Heart left ventricle (tissue), 16 donors: ENCODE data around the gene SULT4A1. TPM values are rescaled to one million over a fixed set of nuclear protein-coding genes. Genes with fewer than 3 reads are reported as not detected.

ENCODE experiments used
- ATAC-seq, 4 donors: fragments of 200-7000 bp; cut with Tn5 transposase; one replicate each; pipeline ENCODE4 v1.9.1; 2020 to 2022; ENCODE audit warnings: moderate library complexity in 4 of 4, mild to moderate bottlenecking in 3 of 4, moderate number of reproducible peaks in 1 of 4
- DNase-seq, 5 donors: peaks; one replicate each; pipeline ENCODE4 v3.0.0-alpha.2; 2020
- H3K27ac ChIP-seq, 12 donors: fragments of 200-600 bp; sonication (generic) in 4 of 12; one replicate each; pipeline versions ENCODE4 v1.5.0 to v1.8.0; 2016 to 2022; ENCODE audit warnings: mild to moderate bottlenecking in 2 of 12
- H3K27me3 ChIP-seq, 9 donors: fragments of 200-600 bp; sonication (generic) in 2 of 9; one replicate each; pipeline versions ENCODE4 v1.5.1 to v1.8.0; 2016 to 2022; ENCODE audit warnings: mild to moderate bottlenecking in 3 of 9
- H3K36me3 ChIP-seq, 9 donors: fragments of 200-600 bp; sonication (generic) in 2 of 9; one replicate each; pipeline versions ENCODE4 v1.5.0 to v1.8.0; 2018 to 2022; ENCODE audit warnings: mild to moderate bottlenecking in 2 of 9
- H3K4me1 ChIP-seq, 12 donors: fragments of 200-600 bp; sonication (generic) in 4 of 12; one replicate each; pipeline versions ENCODE4 v1.5.0 to v1.8.0; 2016 to 2022; ENCODE audit warnings: mild to moderate bottlenecking in 3 of 12
- H3K4me3 ChIP-seq, 12 donors: fragments of 200-600 bp; sonication (generic) in 4 of 12; one replicate each; pipeline versions ENCODE4 v1.5.0 to v1.8.0; 2017 to 2022; ENCODE audit warnings: mild to moderate bottlenecking in 9 of 12, moderate library complexity in 4 of 12
- H3K9me3 ChIP-seq, 12 donors: fragments of 200-600 bp; sonication (generic) in 4 of 12; one replicate each; pipeline versions ENCODE4 v1.5.0 to v1.8.0; 2016 to 2022; ENCODE audit warnings: mild to moderate bottlenecking in 1 of 12
- CTCF ChIP-seq, 12 donors: fragments of 200-600 bp; sonication (generic) in 4 of 12; IDR thresholded peaks; one replicate each; pipeline versions ENCODE4 v1.5.0 to v1.8.0; 2018 to 2022; ENCODE audit warnings: antibody characterized with exemption in 12 of 12, mild to moderate bottlenecking in 5 of 12
- POLR2A ChIP-seq, 2 donors: fragments of 450-650 bp; IDR thresholded peaks; one replicate each; pipeline ENCODE4 v1.6.1; 2017; ENCODE audit warnings: antibody characterized with exemption in 2 of 2, mild to moderate bottlenecking in 2 of 2, moderate library complexity in 2 of 2
- WGBS, 4 donors: extraction: QIAGEN DNeasy Blood & Tissue Kit in 2 of 4; methylation state at CpG; one replicate each; pipeline versions ENCODE4 v1.1.5 to v1.1.7; 2013 to 2018; 5-methylcytosine and 5-hydroxymethylcytosine counted together
- intact Hi-C, 10 donors: fragments of 100-400 bp; cut with DNase I; formaldehyde crosslinking; loops; one replicate each; pipeline versions ENCODE4 v1.11.1 to v1.14.2; 2022
- polyA plus RNA-seq, 2 donors: library from polyadenylated mRNA; stranded (reverse); fragments of 200-250 nt; gene quantifications; one replicate each; pipeline ENCODE4 v1.2.3, GENCODE V29; 2013
- total RNA-seq, 9 donors: library from RNA; depleted of rRNA in 2 of 9; stranded (reverse); fragments of >200 nt in 2 of 9; fragmentation: NEBNext Ultra II Directional in 3 of 9; extraction: Animal tissue kit (Norgen Biotek cat#: 25700) in 3 of 9; gene quantifications; one replicate each; pipeline versions ENCODE4 v1.1.0 to v1.2.4, GENCODE V29; 2016 to 2023
- donor health status: ischemic (EF 13 %, LVEDD 7.1; RV severe dilation, severe dysfunction).
- donor health status: healthy with polysubstance abuse.
- donor health status: DM: no; HTN: yes; CAD: no.
- donor health status: DM: no; HTN: no; CAD: no.
- donor health status: ischemic (EF 25% LVEDD 6.9; RV normal size, moderate dysfunction).
- donor health status: ischemic (EF 25% LVEDD 5.7; RV mildly dilated, moderate dysfunction).
- donor health status: healthy.
- donor health status: DM: yes; HTN: yes; CAD: no.
- donor health status: ischemic (EF 35%, LVEDD 5.7; RV mildly dilated, moderate dysfunction).
- donor health status: nonischemic (EF 11% LVEDD 7.7; RV severe dilation, severe dysfunction).
- donor health status: DM: yes; HTN: yes; CAD: no.
- donor health status: PGD.
- donor health status: ischemic (EF 29% LVEDD 5.4; RV normal size, mild dysfunction).
- donor health status: nonischemic (EF 23%, LVEDD 6.1; RV moderate dilation, normal function).

SULT4A1 gene
- total and polyA plus RNA-seq, 11 donors: 0.07 to 0.92 (median 0.21) TPM; not detected in 6

- TF ChIP-seq CTCF (IDR thresholded peaks at IDR 0.05) (no peak), POLR2A (IDR thresholded peaks at IDR 0.05) (no peak)
- no peak overlapping the region for H3K4me3 ChIP-seq
- no peaks in the 10 kb centered on the region for H3K9me3 ChIP-seq
- H3K4me1 ChIP-seq: no peaks in the 10 kb centered on the region
- 82 to 89% (median 85%) methylated on average over 8 to 9 of the region's 9 CpGs for WGBS, 4 donors
- intact Hi-C loops: loop anchor here in 4 of 10 donors (5.0 to 10.0 kb wide), 3 partner anchors 495 to 607 kb away; no protein-coding TSS in a partner anchor
- no peak for ATAC-seq
- H3K27me3 ChIP-seq: peaks cover 0 to 40% (median 0%) of the 10 kb centered on the region in 9 donors
- H3K27ac ChIP-seq: no peak overlapping the region
- DNase-seq: no peak
- H3K36me3 ChIP-seq: no peaks in the 10 kb centered on the region
These were observed 19.9 kb upstream of the SULT4A1 start for GRCh38 chr22:43882122-43882767.

- H3K27ac ChIP-seq: no peak overlapping the region
- TF ChIP-seq POLR2A (IDR thresholded peaks at IDR 0.05) (no peak), CTCF (IDR thresholded peaks at IDR 0.05) (no peak)
- H3K9me3 ChIP-seq: no peaks in the 10 kb centered on the region
- intact Hi-C loops: loop anchor here in 4 of 10 donors (5.0 to 10.0 kb wide), 3 partner anchors 494 to 607 kb away; no protein-coding TSS in a partner anchor
- no peak for ATAC-seq
- H3K36me3 ChIP-seq: no peaks in the 10 kb centered on the region
- H3K4me1 ChIP-seq: no peaks in the 10 kb centered on the region
- no peak overlapping the region for H3K4me3 ChIP-seq
- 76 to 85% (median 81%) methylated on average over 9 to 19 of the region's 19 CpGs for WGBS, 4 donors
- no peak for DNase-seq
- peaks cover 0 to 41% (median 0%) of the 10 kb centered on the region in 9 donors for H3K27me3 ChIP-seq
These were observed 19.1 kb upstream of the SULT4A1 start for GRCh38 chr22:43881091-43882061.

GRCh38 chr22:43880541-43880991 lies 18.3 kb upstream of the SULT4A1 start:
- WGBS, 4 donors: 72 to 88% (median 82%) methylated on average over 8 to 15 of the region's 15 CpGs
- DNase-seq (no peak), ATAC-seq (no peak)
- H3K4me3 ChIP-seq: no peak overlapping the region
- H3K36me3 ChIP-seq: no peaks in the 10 kb centered on the region
- no peaks in the 10 kb centered on the region for H3K9me3 ChIP-seq
- no peaks in the 10 kb centered on the region for H3K4me1 ChIP-seq
- peaks cover 0 to 42% (median 0%) of the 10 kb centered on the region in 9 donors for H3K27me3 ChIP-seq
- intact Hi-C loops: loop anchor here in 4 of 10 donors (5.0 to 10.0 kb wide), 3 partner anchors 493 to 606 kb away; no protein-coding TSS in a partner anchor
- TF ChIP-seq CTCF (IDR thresholded peaks at IDR 0.05): no peak
- TF ChIP-seq POLR2A (IDR thresholded peaks at IDR 0.05): no peak
- no peak overlapping the region for H3K27ac ChIP-seq
